HTERT RPE-1 (cell line): ENCODE measurements around the gene KCTD6.

Experiments
- in situ Hi-C: fragments of 300-500 bp; cut with MboI; formaldehyde crosslinking; loops from 4 replicates; pipeline ENCODE4 v1.14.3; 2020; ENCODE audit warnings: low sequenced_read_pairs

The KCTD6 gene

DNA sequence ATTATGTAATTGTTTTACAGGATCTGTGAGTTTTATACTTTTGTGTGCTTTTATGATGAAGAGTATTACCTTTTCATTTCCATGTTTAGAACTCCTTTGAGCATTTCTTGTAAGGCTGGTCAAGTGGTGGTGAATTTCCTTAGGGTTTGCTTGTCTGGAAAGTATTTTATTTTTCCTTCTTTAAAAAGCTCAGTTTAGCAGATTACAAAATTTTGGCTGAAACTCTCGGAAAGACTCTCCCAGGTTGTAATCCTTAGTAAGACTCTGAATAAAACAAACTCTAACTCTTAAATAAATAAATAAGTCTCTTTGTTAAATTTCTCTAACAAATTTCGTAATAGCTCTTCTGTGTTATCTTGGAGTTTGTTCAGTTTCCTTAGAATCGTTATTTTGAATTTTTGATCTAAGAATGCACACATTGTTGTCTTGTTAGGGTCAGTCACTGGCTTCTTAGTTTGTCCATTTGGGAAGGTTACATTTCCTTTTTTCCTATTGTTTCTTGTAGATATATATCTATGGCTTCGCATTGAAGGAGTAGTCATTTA, 59.8 kb downstream of the KCTD6 start:
- in situ Hi-C loops, result no loop called here
